NT2/D1 (cell line): ENCODE results near the gene NPFF.

ENCODE experiments used
- SUZ12 ChIP-seq: IDR thresholded peaks from 2 replicates; pipeline ENCODE4 v1.6.1; 2011; ENCODE audit not compliant: insufficient read length, insufficient read depth; ENCODE audit errors: extremely low read depth
- YY1 ChIP-seq: IDR thresholded peaks from 2 replicates; pipeline ENCODE4 v1.6.1; 2011; ENCODE audit not compliant: insufficient read length, insufficient read depth
- ZNF274 ChIP-seq: IDR thresholded peaks from 2 replicates; pipeline ENCODE4 v1.6.1; 2011; ENCODE audit warnings: mild to moderate bottlenecking, low read depth, low read length

DNA sequence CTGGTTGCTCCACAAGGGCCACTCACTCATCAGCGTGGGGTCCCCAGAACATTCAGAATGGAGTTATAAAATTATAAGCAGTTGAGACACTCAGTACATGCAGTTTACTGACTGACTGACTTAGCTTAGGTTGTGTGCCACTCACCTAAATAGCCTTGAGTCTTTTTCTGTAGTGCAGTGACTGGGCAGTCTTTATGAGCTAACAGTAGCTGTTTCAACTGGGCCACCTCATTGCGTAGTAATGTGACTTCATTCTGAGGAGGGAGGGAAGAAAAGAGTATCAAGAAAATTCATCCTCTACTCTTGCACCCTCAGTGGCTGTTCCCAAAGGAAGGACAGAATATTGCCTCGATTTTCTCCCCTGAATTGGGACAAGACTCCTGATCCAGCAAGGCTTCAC, 15.8 kb upstream of the NPFF start:
- TF ChIP-seq ZNF274 (no peak), YY1 (no peak), SUZ12 (no peak)
